H9 (cell line): ENCODE results near the gene SSH3. TPM values are rescaled to one million over a fixed set of nuclear protein-coding genes. Genes with fewer than 3 reads are reported as not detected.

ENCODE experiments used
- DNase-seq: peaks from one replicate; pipeline ENCODE4 v3.0.0-alpha.2; 2017
- H2AFZ ChIP-seq: one replicate; pipeline ENCODE4 v1.6.1; 2013; ENCODE audit warnings: mild to moderate bottlenecking, low read length, control low read depth, moderate library complexity
- H2AK5ac ChIP-seq: 2 replicates; pipeline ENCODE4 v1.6.1; 2013; ENCODE audit warnings: low read length, control low read depth, mixed read lengths; ENCODE audit not compliant: insufficient read length
- H2BK120ac ChIP-seq: one replicate; pipeline ENCODE4 v1.6.1; 2013; ENCODE audit warnings: low read depth, mild to moderate bottlenecking, low read length, control low read depth, inconsistent platforms; ENCODE audit not compliant: poor library complexity, severe bottlenecking
- H2BK12ac ChIP-seq: 2 replicates; pipeline ENCODE4 v1.6.1; 2013; ENCODE audit warnings: low read length, control low read depth, mixed read lengths, low read depth; ENCODE audit not compliant: insufficient read length
- H2BK15ac ChIP-seq: 2 replicates; pipeline ENCODE4 v1.6.1; 2013; ENCODE audit warnings: low read depth, low read length, control low read depth
- H2BK20ac ChIP-seq: one replicate; pipeline ENCODE4 v1.6.1; 2013; ENCODE audit warnings: low read depth, mild to moderate bottlenecking, low read length, control low read depth, inconsistent platforms; ENCODE audit not compliant: poor library complexity, severe bottlenecking
- H2BK5ac ChIP-seq: 2 replicates; pipeline ENCODE4 v1.6.1; 2013; ENCODE audit warnings: low read length, control low read depth, mixed read lengths; ENCODE audit not compliant: insufficient read length
- H3K14ac ChIP-seq: 2 replicates; pipeline ENCODE4 v1.6.1; 2013; ENCODE audit warnings: low read length, control low read depth; ENCODE audit not compliant: insufficient read depth
- H3K18ac ChIP-seq: 2 replicates; pipeline ENCODE4 v1.6.1; 2013; ENCODE audit warnings: low read depth, mild to moderate bottlenecking, mixed read lengths, low read length, control low read depth; ENCODE audit not compliant: insufficient read length
- H3K23ac ChIP-seq: 2 replicates; pipeline ENCODE4 v1.6.1; 2013; ENCODE audit warnings: low read length, control low read depth, mixed read lengths, low read depth; ENCODE audit not compliant: insufficient read length
- H3K23me2 ChIP-seq: 2 replicates; pipeline ENCODE4 v1.6.1; 2013; ENCODE audit warnings: low read depth, mild to moderate bottlenecking, mixed read lengths, low read length, control low read depth; ENCODE audit not compliant: insufficient read length, poor library complexity, severe bottlenecking
- H3K27ac ChIP-seq: 2 replicates; pipeline ENCODE4 v1.5.1; 2013; ENCODE audit warnings: low read length, control low read depth, mixed read lengths, low read depth; ENCODE audit not compliant: insufficient read length
- H3K27me3 ChIP-seq: 2 replicates; pipeline ENCODE4 v1.6.1; 2013; ENCODE audit warnings: low read length, control low read depth, inconsistent platforms; ENCODE audit not compliant: insufficient read depth
- H3K4ac ChIP-seq: 2 replicates; pipeline ENCODE4 v1.6.1; 2013; ENCODE audit warnings: low read depth, mild to moderate bottlenecking, control low read depth, inconsistent platforms, low read length, moderate library complexity
- H3K4me1 ChIP-seq: 2 replicates; pipeline ENCODE4 v1.6.1; 2013; ENCODE audit warnings: low read length, control low read depth, inconsistent platforms; ENCODE audit not compliant: insufficient read depth
- H3K4me2 ChIP-seq: 2 replicates; pipeline ENCODE4 v1.6.1; 2013; ENCODE audit warnings: low read length, control low read depth, mixed read lengths; ENCODE audit not compliant: insufficient read length, insufficient read depth
- H3K56ac ChIP-seq: 2 replicates; pipeline ENCODE4 v1.6.1; 2013; ENCODE audit warnings: low read depth, mild to moderate bottlenecking, mixed read lengths, low read length, control low read depth; ENCODE audit not compliant: insufficient read length
- H3K79me1 ChIP-seq: 2 replicates; pipeline ENCODE4 v1.6.1; 2013; ENCODE audit warnings: low read depth, mild to moderate bottlenecking, moderate library complexity, low read length, control low read depth, inconsistent platforms; ENCODE audit not compliant: insufficient read depth, poor library complexity, severe bottlenecking
- H3K79me2 ChIP-seq: 2 replicates; pipeline ENCODE4 v1.6.1; 2013; ENCODE audit warnings: low read length, control low read depth, inconsistent platforms; ENCODE audit not compliant: insufficient read depth
- H3K9ac ChIP-seq: 2 replicates; pipeline ENCODE4 v1.6.1; 2013; ENCODE audit warnings: low read length, control low read depth, mixed read lengths; ENCODE audit not compliant: insufficient read length; ENCODE audit errors: extremely low read depth
- H3K9me3 ChIP-seq: one replicate; pipeline ENCODE4 v1.6.1; 2013; ENCODE audit warnings: low read depth, low read length, inconsistent platforms; ENCODE audit not compliant: control insufficient read depth
- H3T11ph ChIP-seq: one replicate; pipeline ENCODE4 v1.6.1; 2013; ENCODE audit warnings: mild to moderate bottlenecking, low read length, control low read depth, inconsistent platforms
- H4K20me1 ChIP-seq: one replicate; pipeline ENCODE4 v1.6.1; 2013; ENCODE audit not compliant: control insufficient read depth, insufficient read length, insufficient read depth
- H4K5ac ChIP-seq: 2 replicates; pipeline ENCODE4 v1.6.1; 2013; ENCODE audit warnings: low read depth, mild to moderate bottlenecking, mixed read lengths, low read length, control low read depth; ENCODE audit not compliant: insufficient read length
- H4K8ac ChIP-seq: replicated peaks from 2 replicates; pipeline ENCODE4 v1.6.1; 2013; ENCODE audit warnings: low read length, control low read depth, mixed read lengths, low read depth; ENCODE audit not compliant: insufficient read length
- H4K91ac ChIP-seq: 2 replicates; pipeline ENCODE4 v1.6.1; 2013; ENCODE audit warnings: low read depth, mild to moderate bottlenecking, moderate library complexity, mixed read lengths, low read length, control low read depth; ENCODE audit not compliant: insufficient read length
- H3K27ac Mint-ChIP-seq, 3 experiments: 2 replicates in 2 of 3; 3 replicates in 1 of 3; pipeline ENCODE4 v1.8.0; 2020 to 2021; ENCODE audit warnings: mixed read lengths in 3 of 3, mild to moderate bottlenecking in 1 of 3, moderate library complexity in 1 of 3
- H3K27me3 Mint-ChIP-seq: 2 replicates; pipeline ENCODE4 v1.8.0; 2021; ENCODE audit warnings: low read depth, mild to moderate bottlenecking, moderate library complexity, mixed read lengths
- H3K36me3 Mint-ChIP-seq, 3 experiments: 2 replicates in 2 of 3; 3 replicates in 1 of 3; pipeline ENCODE4 v1.8.0; 2020 to 2021; ENCODE audit warnings: low read depth in 3 of 3, mixed read lengths in 3 of 3; ENCODE audit not compliant: insufficient read depth in 1 of 3
- H3K4me1 Mint-ChIP-seq, 2 experiments: 2 replicates each; pipeline ENCODE4 v1.8.0; 2020; ENCODE audit warnings: mixed read lengths in 2 of 2
- H3K4me3 Mint-ChIP-seq, 2 experiments: 2 replicates in 1 of 2; 3 replicates in 1 of 2; pipeline ENCODE4 v1.8.0; 2020 to 2021; ENCODE audit warnings: mild to moderate bottlenecking in 2 of 2, mixed read lengths in 2 of 2, moderate library complexity in 1 of 2
- H3K9me3 Mint-ChIP-seq, 2 experiments: 2 replicates in 1 of 2; 3 replicates in 1 of 2; pipeline ENCODE4 v1.8.0; 2020; ENCODE audit warnings: mild to moderate bottlenecking in 2 of 2, mixed read lengths in 2 of 2, moderate library complexity in 1 of 2
- CTCF ChIP-seq: fragments of 200-600 bp; sonication (generic); conservative IDR thresholded peaks from 3 replicates; pipeline ENCODE4 v1.8.0; 2021; ENCODE audit warnings: antibody characterized with exemption, mild to moderate bottlenecking
- WGBS: extraction: QIAGEN DNeasy Blood & Tissue Kit; methylation state at CpG from one replicate; pipeline ENCODE4 v1.1.7; 2013; ENCODE audit warnings: missing lambda C conversion rate, low lambda C conversion rate, mixed read lengths; ENCODE audit not compliant: insufficient read length; ENCODE audit errors: extremely low coverage; 5-methylcytosine and 5-hydroxymethylcytosine counted together
- total RNA-seq: library from RNA; stranded (reverse); gene quantifications from 2 replicates; pipeline ENCODE4 v1.2.1, GENCODE V29; 2021

SSH3 gene
- total RNA-seq, 1 experiment from 2014 or later, result 42.2 TPM

GRCh38 chr11:67300256-67300755 is 3.0 kb upstream of the SSH3 start:
- DNase-seq, result no peak
- H3K27ac Mint-ChIP-seq, result no peak overlapping the region
- H3K4me1 Mint-ChIP-seq, result peaks cover 11 to 16% of the 10 kb centered on the region in 2 experiments
- Histone ChIP-seq H3K4me2 (no peak overlapping the region), H3K14ac (no peak overlapping the region), H3K56ac (no peak overlapping the region), H3K27ac (no peak overlapping the region), H3K18ac (no peak overlapping the region), H2AK5ac (no peak overlapping the region), H4K20me1 (no peaks in the 10 kb centered on the region), H4K8ac (no peak overlapping the region), H2BK15ac (no peak overlapping the region), H3K79me2 (no peaks in the 10 kb centered on the region), H3K9ac (no peak overlapping the region), H2BK120ac (no peak overlapping the region), H3K23me2 (peaks cover 16% of the 10 kb centered on the region), H4K91ac (no peak overlapping the region), H3T11ph (no peak overlapping the region), H3K9me3 (no peaks in the 10 kb centered on the region), H3K27me3 (no peaks in the 10 kb centered on the region), H3K79me1 (no peaks in the 10 kb centered on the region), H2AFZ (no peak overlapping the region), H2BK12ac (no peak overlapping the region), H2BK20ac (no peak overlapping the region), H3K4ac (no peak overlapping the region), H4K5ac (no peak overlapping the region), H3K4me1 (no peaks in the 10 kb centered on the region), H3K23ac (no peak overlapping the region), H2BK5ac (no peak overlapping the region)
- peaks cover 6% of the 10 kb centered on the region for H3K27me3 Mint-ChIP-seq
- peaks cover 11 to 16% of the 10 kb centered on the region in 2 experiments; a peak in 4 of 5 replicates for H3K9me3 Mint-ChIP-seq
- no peak for TF ChIP-seq CTCF
- peaks cover 17 to 46% (median 33%) of the 10 kb centered on the region in 3 experiments for H3K36me3 Mint-ChIP-seq
- no peak overlapping the region for H3K4me3 Mint-ChIP-seq
- WGBS, result no CpG with 5 or more reads among the region's 13 CpGs
